Measurements from ENCODE around the gene JAK2. TPM values are rescaled to one million over a fixed set of nuclear protein-coding genes. Genes with fewer than 3 reads are reported as not detected.

Gene JAK2
- polyA plus RNA-seq, 1 of the 3 experiments (the other 2 are of a cell fraction): 1.3 TPM

DNA sequence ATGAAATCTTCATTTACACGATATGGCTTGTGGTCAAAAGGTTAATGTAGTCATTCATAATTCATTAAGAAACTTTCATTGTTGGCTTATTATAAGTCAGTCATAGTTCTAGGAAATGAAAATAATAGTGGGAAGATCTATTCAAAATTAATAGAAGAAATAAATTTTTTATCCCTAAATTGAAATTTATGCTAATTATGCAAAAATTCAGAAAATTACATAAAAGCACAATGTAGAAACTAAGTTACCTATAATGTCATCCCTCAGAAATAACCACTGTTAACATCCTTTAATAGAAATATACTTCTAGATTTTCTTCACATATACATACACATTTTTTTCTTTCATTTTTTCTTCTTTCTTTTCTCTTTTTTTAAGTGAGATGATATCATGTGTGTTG lies 15.9 kb upstream of the JAK2 start (continued):
- TF ChIP-seq, protein P1, sequence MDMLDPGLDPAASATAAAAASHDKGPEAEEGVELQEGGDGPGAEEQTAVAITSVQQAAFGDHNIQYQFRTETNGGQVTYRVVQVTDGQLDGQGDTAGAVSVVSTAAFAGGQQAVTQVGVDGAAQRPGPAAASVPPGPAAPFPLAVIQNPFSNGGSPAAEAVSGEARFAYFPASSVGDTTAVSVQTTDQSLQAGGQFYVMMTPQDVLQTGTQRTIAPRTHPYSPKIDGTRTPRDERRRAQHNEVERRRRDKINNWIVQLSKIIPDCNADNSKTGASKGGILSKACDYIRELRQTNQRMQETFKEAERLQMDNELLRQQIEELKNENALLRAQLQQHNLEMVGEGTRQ (IDR thresholded peaks at IDR 0.05; ENCODE audit: borderline replicate concordance, low read depth, low read length): no peak
- TF ChIP-seq RCOR1 (IDR thresholded peaks at IDR 0.05; ENCODE audit: low read length) (no peak), JUND (IDR thresholded peaks at IDR 0.05) (no peak), FOXM1 (IDR thresholded peaks at IDR 0.05; ENCODE audit: low read depth) (no peak), NRF1 (IDR thresholded peaks at IDR 0.05; ENCODE audit: low read depth, low read length) (no peak), NFIC (IDR thresholded peaks at IDR 0.05; ENCODE audit: borderline replicate concordance) (no peak), RAD21 (IDR thresholded peaks at IDR 0.05; ENCODE audit: low read length) (no peak)
- TF ChIP-seq, protein P2, sequence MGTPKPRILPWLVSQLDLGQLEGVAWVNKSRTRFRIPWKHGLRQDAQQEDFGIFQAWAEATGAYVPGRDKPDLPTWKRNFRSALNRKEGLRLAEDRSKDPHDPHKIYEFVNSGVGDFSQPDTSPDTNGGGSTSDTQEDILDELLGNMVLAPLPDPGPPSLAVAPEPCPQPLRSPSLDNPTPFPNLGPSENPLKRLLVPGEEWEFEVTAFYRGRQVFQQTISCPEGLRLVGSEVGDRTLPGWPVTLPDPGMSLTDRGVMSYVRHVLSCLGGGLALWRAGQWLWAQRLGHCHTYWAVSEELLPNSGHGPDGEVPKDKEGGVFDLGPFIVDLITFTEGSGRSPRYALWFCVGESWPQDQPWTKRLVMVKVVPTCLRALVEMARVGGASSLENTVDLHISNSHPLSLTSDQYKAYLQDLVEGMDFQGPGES (IDR thresholded peaks at IDR 0.05; ENCODE audit: low read depth, low read length): no peak
- TF ChIP-seq, protein P3, sequence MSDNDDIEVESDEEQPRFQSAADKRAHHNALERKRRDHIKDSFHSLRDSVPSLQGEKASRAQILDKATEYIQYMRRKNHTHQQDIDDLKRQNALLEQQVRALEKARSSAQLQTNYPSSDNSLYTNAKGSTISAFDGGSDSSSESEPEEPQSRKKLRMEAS (IDR thresholded peaks at IDR 0.05; ENCODE audit: low read depth): no peak

DNA sequence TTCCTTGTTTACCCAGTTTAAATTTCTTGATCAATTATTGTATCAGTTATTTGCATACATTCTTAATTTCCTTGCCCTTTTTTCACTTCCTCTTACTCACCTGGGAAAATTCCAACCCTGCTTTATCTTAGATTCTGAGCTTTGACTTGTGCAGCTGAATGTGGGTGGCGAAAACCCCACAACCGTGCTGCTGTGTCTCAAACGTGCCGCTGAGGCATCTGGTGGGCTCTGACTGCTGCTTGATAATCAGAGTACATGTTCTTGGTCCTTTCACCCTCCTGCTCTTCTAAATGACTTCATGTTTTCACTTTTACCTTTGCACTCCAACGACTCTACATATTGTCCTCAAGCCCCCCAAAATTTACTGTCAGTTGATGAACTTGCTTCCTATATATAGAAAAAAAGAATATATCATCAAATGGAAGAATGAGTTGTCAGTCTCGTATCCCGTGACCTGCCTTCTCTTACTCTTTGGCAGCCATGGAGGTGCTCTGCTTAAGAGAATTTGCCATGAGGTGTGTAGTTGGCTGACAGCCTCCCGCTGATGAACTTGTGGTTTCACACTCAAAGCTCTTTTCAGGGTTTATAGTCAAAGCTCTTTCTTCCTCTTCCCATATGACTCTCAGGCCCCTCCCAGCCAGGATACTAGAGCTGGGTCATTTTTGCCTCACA lies 14.0 kb upstream of the JAK2 start:
- WGBS (ENCODE audit: low lambda C conversion rate): 88% methylated on average over 8 of the region's 8 CpGs
- H3K79me2 ChIP-seq (ENCODE audit: insufficient read depth): no peaks in the 10 kb centered on the region
- POLR2A ChIA-PET: no interaction called here
- H3K9me3 ChIP-seq: no peaks in the 10 kb centered on the region
- no peak overlapping the region for H3K9ac ChIP-seq
- CTCF ChIA-PET: no interaction called here
- H3K4me3 ChIP-seq (ENCODE audit: low read depth in 2 of 2, low read length in 1 of 2): no peak overlapping the region
- no peaks in the 10 kb centered on the region for H3K36me3 ChIP-seq (replicated peaks in 1 of 2; ENCODE audit: control insufficient read depth in 1 of 2, insufficient read depth in 2 of 2, low read length in 1 of 2)
- no peak for TF ChIP-seq ELF1 (IDR thresholded peaks at IDR 0.05)
- TF ChIP-seq TAF1 (IDR thresholded peaks at IDR 0.05; ENCODE audit: borderline replicate concordance, low read depth, low read length): no peak
- TF ChIP-seq YY1 (IDR thresholded peaks at IDR 0.05; ENCODE audit: low read depth): no peak
- TF ChIP-seq RAD21 (IDR thresholded peaks at IDR 0.05; ENCODE audit: low read length): no peak
- TF ChIP-seq, protein P2 (IDR thresholded peaks at IDR 0.05; ENCODE audit: low read depth, low read length): no peak
- no peak for TF ChIP-seq EZH2phosphoT487 (IDR thresholded peaks at IDR 0.05; ENCODE audit: borderline replicate concordance, low read depth)
- no peak for TF ChIP-seq NFIC (IDR thresholded peaks at IDR 0.05; ENCODE audit: borderline replicate concordance)
- TF ChIP-seq MEF2A (IDR thresholded peaks at IDR 0.05; ENCODE audit: borderline replicate concordance, low read depth): no peak
- H2AFZ ChIP-seq (ENCODE audit: low read depth): no peak overlapping the region
- H3K9me2 ChIP-seq: no peaks in the 10 kb centered on the region
- no peaks in the 10 kb centered on the region for H3K27me3 ChIP-seq (ENCODE audit: insufficient read depth)
- no peak overlapping the region for H3K4me2 ChIP-seq
- no peak overlapping the region for H3K27ac ChIP-seq (ENCODE audit: low read depth in 2 of 2, low read length in 1 of 2)
- no peaks in the 10 kb centered on the region; a peak in 1 of 4 replicates for H3K4me1 ChIP-seq (ENCODE audit: control insufficient read depth in 1 of 2, insufficient read depth in 2 of 2, low read depth in 1 of 2, low read length in 1 of 2)
- H3F3A ChIP-seq (replicated peaks; ENCODE audit: insufficient read depth): peaks cover 4% of the 10 kb centered on the region
- no peak for DNase-seq
- no peaks in the 10 kb centered on the region for H4K20me1 ChIP-seq (ENCODE audit: insufficient read depth)
